Liver (tissue), 9 donors: ENCODE results near the gene MYH13. TPM values are rescaled to one million over a fixed set of nuclear protein-coding genes. Genes with fewer than 3 reads are reported as not detected.

Experiments used
- DNase-seq: peaks from one replicate; pipeline ENCODE4 v3.0.0-alpha.2; 2017; ENCODE audit warnings: low spot score
- H3K27ac ChIP-seq, 2 donors: one replicate each; pipeline ENCODE4 v1.7.0; 2013; ENCODE audit warnings: inconsistent platforms in 2 of 2, low read length in 2 of 2, control low read depth in 1 of 2, low read depth in 1 of 2, mild to moderate bottlenecking in 1 of 2
- H3K27me3 ChIP-seq, 4 donors: one replicate each; pipeline versions ENCODE4 v1.6.1 to v1.7.0; 2013; ENCODE audit warnings: low read length in 3 of 4, inconsistent platforms in 1 of 4, mild to moderate bottlenecking in 1 of 4, moderate library complexity in 1 of 4; ENCODE audit not compliant: control insufficient read depth in 4 of 4, insufficient read depth in 4 of 4
- H3K36me3 ChIP-seq, 4 donors: one replicate each; pipeline versions ENCODE4 v1.6.1 to v1.7.0; 2013; ENCODE audit warnings: low read length in 3 of 4, mild to moderate bottlenecking in 3 of 4, low read depth in 1 of 4, moderate library complexity in 1 of 4; ENCODE audit not compliant: control insufficient read depth in 4 of 4, insufficient read depth in 3 of 4
- H3K4me1 ChIP-seq, 4 donors: one replicate each; pipeline versions ENCODE4 v1.6.1 to v1.7.0; 2013; ENCODE audit warnings: low read length in 3 of 4, mild to moderate bottlenecking in 3 of 4, moderate library complexity in 1 of 4; ENCODE audit not compliant: control insufficient read depth in 4 of 4, insufficient read depth in 4 of 4
- H3K4me3 ChIP-seq, 3 donors: one replicate each; pipeline versions ENCODE4 v1.6.1 to v1.7.0; 2013; ENCODE audit warnings: low read length in 3 of 3, control low read depth in 1 of 3, low read depth in 1 of 3, mild to moderate bottlenecking in 1 of 3
- H3K9ac ChIP-seq, 2 donors: one replicate each; pipeline ENCODE4 v1.7.0; 2013; ENCODE audit warnings: low read length in 2 of 2, mild to moderate bottlenecking in 2 of 2, moderate library complexity in 2 of 2, control low read depth in 1 of 2, low read depth in 1 of 2
- H3K9me3 ChIP-seq, 4 donors: one replicate each; pipeline versions ENCODE4 v1.6.1 to v1.7.0; 2013; ENCODE audit warnings: low read length in 3 of 4; ENCODE audit not compliant: control insufficient read depth in 4 of 4
- EGR1 ChIP-seq, 2 donors: IDR thresholded peaks; 2 replicates each; pipeline ENCODE4 v1.6.1; 2016 to 2018; ENCODE audit warnings: antibody characterized with exemption in 2 of 2, low read depth in 2 of 2
- FOXA1 ChIP-seq: IDR thresholded peaks from 2 replicates; pipeline ENCODE4 v1.6.1; 2016; ENCODE audit warnings: antibody characterized with exemption
- FOXA2 ChIP-seq: IDR thresholded peaks from 2 replicates; pipeline ENCODE4 v1.6.1; 2016; ENCODE audit warnings: antibody characterized with exemption
- GABPA ChIP-seq, 2 donors: IDR thresholded peaks in 1 of 2; conservative IDR thresholded peaks in 1 of 2; 2 replicates each; pipeline ENCODE4 v1.6.1; 2016; ENCODE audit warnings: antibody characterized with exemption in 2 of 2, mild to moderate bottlenecking in 1 of 2, moderate library complexity in 1 of 2
- HNF4A ChIP-seq, 2 donors: conservative IDR thresholded peaks; 2 replicates each; pipeline ENCODE4 v1.6.1; 2016; ENCODE audit warnings: antibody characterized with exemption in 2 of 2, mild to moderate bottlenecking in 2 of 2
- HNF4G ChIP-seq: IDR thresholded peaks from 2 replicates; pipeline ENCODE4 v1.6.1; 2016; ENCODE audit warnings: antibody characterized with exemption
- JUND ChIP-seq, 2 donors: IDR thresholded peaks; 2 replicates each; pipeline ENCODE4 v1.6.1; 2016; ENCODE audit warnings: antibody characterized with exemption in 2 of 2
- NR2F2 ChIP-seq: IDR thresholded peaks from 2 replicates; pipeline ENCODE4 v1.6.1; 2016; ENCODE audit warnings: antibody characterized with exemption
- RAD21 ChIP-seq, 2 donors: IDR thresholded peaks; 2 replicates each; pipeline ENCODE4 v1.6.1; 2016; ENCODE audit warnings: antibody characterized with exemption in 2 of 2, mild to moderate bottlenecking in 2 of 2
- RXRA ChIP-seq, 2 donors: IDR thresholded peaks; 2 replicates each; pipeline ENCODE4 v1.6.1; 2017 to 2018; ENCODE audit warnings: antibody characterized with exemption in 2 of 2, mild to moderate bottlenecking in 1 of 2
- SP1 ChIP-seq: IDR thresholded peaks from 2 replicates; pipeline ENCODE4 v1.6.1; 2018; ENCODE audit warnings: antibody characterized with exemption, mild to moderate bottlenecking
- TAF1 ChIP-seq: conservative IDR thresholded peaks from 2 replicates; pipeline ENCODE4 v1.6.1; 2016; ENCODE audit warnings: antibody characterized with exemption, mild to moderate bottlenecking
- YY1 ChIP-seq: IDR thresholded peaks from 2 replicates; pipeline ENCODE4 v1.6.1; 2016; ENCODE audit warnings: antibody characterized with exemption, mild to moderate bottlenecking
- WGBS: extraction: QIAGEN DNeasy Blood & Tissue Kit; methylation state at CpG from one replicate; pipeline ENCODE4 v1.1.7; 2013; 5-methylcytosine and 5-hydroxymethylcytosine counted together
- polyA plus RNA-seq, 2 donors: library from polyadenylated mRNA; stranded (reverse) in 1 of 2; unstranded in 1 of 2; fragments of 200-250 nt in 1 of 2; fragments of >200 nt in 1 of 2; fragmentation: Nextera tagmentation in 1 of 2; extraction: Ambion mirVana in 1 of 2; gene quantifications; one replicate each; pipeline versions ENCODE4 v1.2.1 to v1.2.3, GENCODE V29; 2013 to 2015
- total RNA-seq, 2 donors: library from RNA; depleted of rRNA; stranded (reverse); fragments of >200 nt; gene quantifications; one replicate each; pipeline ENCODE4 v1.2.3, GENCODE V29; 2014
- TF ChIP-seq, protein P1 (sequence below): IDR thresholded peaks from 2 replicates; pipeline ENCODE4 v1.6.1; 2016; ENCODE audit warnings: antibody characterized with exemption, mild to moderate bottlenecking
- TF ChIP-seq, protein P2 (sequence below): IDR thresholded peaks from 2 replicates; pipeline ENCODE4 v1.6.1; 2016; ENCODE audit warnings: antibody characterized with exemption
- TF ChIP-seq, protein P3 (sequence below): IDR thresholded peaks from 2 replicates; pipeline ENCODE4 v1.6.1; 2016; ENCODE audit warnings: antibody characterized with exemption
- TF ChIP-seq, protein P4 (sequence below): IDR thresholded peaks from 2 replicates; pipeline ENCODE4 v1.6.1; 2016; ENCODE audit warnings: antibody characterized with exemption
- donor health status: healthy.
- donor health status: healthy.
- donor health status: healthy.
- donor health status: healthy.
- donor health status: healthy.

Gene MYH13
- total and polyA plus RNA-seq, 4 donors = not detected

DNA sequence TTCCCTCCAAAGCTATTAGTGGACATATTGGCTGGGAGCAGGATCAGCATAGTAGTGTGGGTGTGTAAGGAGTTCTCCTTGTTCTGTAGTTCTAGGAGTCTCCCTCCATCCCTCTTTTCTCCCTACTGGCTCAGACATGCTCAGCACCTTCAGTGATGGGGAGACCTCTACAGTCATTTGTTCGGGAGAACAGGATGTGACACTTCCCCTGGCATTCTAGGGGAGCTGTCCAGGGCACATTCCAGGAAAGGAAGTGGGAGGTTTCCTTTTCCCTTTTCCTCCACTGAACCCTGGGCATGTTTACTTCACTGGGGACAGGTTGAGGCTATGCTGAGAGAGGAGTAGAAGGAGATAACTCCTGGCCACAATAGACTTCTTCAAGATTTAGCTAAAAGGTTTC lies 86.5 kb downstream of the MYH13 start (continued):
- TF ChIP-seq EGR1 (IDR thresholded peaks at IDR 0.05; ENCODE audit: low read depth in 2 of 2) (no peak), FOXA1 (no peak), SP1 (no peak), HNF4A (conservative IDR thresholded peaks at IDR 0.05) (no peak), JUND (IDR thresholded peaks at IDR 0.05) (no peak), YY1 (no peak)
- TF ChIP-seq, protein P1, sequence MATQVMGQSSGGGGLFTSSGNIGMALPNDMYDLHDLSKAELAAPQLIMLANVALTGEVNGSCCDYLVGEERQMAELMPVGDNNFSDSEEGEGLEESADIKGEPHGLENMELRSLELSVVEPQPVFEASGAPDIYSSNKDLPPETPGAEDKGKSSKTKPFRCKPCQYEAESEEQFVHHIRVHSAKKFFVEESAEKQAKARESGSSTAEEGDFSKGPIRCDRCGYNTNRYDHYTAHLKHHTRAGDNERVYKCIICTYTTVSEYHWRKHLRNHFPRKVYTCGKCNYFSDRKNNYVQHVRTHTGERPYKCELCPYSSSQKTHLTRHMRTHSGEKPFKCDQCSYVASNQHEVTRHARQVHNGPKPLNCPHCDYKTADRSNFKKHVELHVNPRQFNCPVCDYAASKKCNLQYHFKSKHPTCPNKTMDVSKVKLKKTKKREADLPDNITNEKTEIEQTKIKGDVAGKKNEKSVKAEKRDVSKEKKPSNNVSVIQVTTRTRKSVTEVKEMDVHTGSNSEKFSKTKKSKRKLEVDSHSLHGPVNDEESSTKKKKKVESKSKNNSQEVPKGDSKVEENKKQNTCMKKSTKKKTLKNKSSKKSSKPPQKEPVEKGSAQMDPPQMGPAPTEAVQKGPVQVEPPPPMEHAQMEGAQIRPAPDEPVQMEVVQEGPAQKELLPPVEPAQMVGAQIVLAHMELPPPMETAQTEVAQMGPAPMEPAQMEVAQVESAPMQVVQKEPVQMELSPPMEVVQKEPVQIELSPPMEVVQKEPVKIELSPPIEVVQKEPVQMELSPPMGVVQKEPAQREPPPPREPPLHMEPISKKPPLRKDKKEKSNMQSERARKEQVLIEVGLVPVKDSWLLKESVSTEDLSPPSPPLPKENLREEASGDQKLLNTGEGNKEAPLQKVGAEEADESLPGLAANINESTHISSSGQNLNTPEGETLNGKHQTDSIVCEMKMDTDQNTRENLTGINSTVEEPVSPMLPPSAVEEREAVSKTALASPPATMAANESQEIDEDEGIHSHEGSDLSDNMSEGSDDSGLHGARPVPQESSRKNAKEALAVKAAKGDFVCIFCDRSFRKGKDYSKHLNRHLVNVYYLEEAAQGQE = no peak

DNA sequence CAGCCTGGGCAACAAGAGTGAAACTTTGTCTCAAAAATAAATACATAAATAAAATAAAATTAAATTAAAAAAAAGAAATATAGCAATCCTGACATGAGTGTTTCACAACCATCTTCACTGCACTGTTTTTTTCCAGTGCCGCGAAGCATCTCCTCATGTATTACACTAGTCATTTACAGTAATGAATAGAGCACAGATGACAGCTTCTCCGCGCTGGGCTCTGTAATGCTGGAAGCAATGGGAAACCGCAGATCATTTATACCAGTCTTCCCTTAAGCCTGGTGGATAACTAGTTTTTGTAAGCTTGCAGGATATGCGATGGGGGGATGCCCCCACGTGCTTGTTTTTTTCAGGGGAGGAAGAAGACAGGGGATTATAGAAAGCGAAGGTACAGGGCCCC lies 86.9 kb downstream of the MYH13 start:
- no peak overlapping the region for H3K4me3 ChIP-seq
- 73% methylated on average over 8 of the region's 8 CpGs for WGBS

DNA sequence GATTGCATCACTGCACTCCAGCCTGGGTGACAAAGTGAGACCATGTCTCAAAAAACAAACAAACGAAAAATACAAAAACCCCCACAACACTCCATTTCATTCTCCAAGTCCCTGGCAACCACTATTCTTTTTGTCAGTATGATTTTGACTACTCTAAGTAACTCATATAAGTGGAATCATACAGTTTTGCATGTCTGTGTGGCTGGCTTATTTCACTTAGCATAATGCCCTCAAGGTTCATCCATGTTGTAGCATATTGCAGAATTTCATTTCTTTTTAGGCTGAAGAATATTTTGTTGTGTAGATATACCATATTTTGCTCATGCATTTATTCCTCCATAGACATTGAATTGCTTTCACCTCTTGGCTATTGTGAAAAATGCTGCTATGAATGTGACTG lies 92.7 kb downstream of the MYH13 start:
- Histone ChIP-seq H3K36me3 (no peaks in the 10 kb centered on the region), H3K9me3 (no peaks in the 10 kb centered on the region), H3K27me3 (peaks cover 0 to 3% (median 0%) of the 10 kb centered on the region in 4 donors), H3K9ac (no peak overlapping the region), H3K4me3 (no peak overlapping the region), H3K27ac (no peak overlapping the region), H3K4me1 (no peaks in the 10 kb centered on the region)
- TF ChIP-seq YY1 = no peak
- TF ChIP-seq EGR1 (IDR thresholded peaks at IDR 0.05; ENCODE audit: low read depth in 2 of 2) = no peak
- no peak for TF ChIP-seq NR2F2
- TF ChIP-seq, protein P2, sequence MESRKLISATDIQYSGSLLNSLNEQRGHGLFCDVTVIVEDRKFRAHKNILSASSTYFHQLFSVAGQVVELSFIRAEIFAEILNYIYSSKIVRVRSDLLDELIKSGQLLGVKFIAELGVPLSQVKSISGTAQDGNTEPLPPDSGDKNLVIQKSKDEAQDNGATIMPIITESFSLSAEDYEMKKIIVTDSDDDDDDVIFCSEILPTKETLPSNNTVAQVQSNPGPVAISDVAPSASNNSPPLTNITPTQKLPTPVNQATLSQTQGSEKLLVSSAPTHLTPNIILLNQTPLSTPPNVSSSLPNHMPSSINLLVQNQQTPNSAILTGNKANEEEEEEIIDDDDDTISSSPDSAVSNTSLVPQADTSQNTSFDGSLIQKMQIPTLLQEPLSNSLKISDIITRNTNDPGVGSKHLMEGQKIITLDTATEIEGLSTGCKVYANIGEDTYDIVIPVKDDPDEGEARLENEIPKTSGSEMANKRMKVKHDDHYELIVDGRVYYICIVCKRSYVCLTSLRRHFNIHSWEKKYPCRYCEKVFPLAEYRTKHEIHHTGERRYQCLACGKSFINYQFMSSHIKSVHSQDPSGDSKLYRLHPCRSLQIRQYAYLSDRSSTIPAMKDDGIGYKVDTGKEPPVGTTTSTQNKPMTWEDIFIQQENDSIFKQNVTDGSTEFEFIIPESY = no peak
- TF ChIP-seq, protein P3, sequence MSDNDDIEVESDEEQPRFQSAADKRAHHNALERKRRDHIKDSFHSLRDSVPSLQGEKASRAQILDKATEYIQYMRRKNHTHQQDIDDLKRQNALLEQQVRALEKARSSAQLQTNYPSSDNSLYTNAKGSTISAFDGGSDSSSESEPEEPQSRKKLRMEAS = no peak
- TF ChIP-seq GABPA (IDR thresholded peaks at IDR 0.05 in 1 of 2, conservative IDR thresholded peaks at IDR 0.05 in 1 of 2) = no peak
- TF ChIP-seq HNF4G = no peak
- TF ChIP-seq, protein P4, sequence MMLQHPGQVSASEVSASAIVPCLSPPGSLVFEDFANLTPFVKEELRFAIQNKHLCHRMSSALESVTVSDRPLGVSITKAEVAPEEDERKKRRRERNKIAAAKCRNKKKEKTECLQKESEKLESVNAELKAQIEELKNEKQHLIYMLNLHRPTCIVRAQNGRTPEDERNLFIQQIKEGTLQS = no peak
- TF ChIP-seq FOXA2 = no peak
- WGBS = 39% methylated on average over 1 of the region's 1 CpG
- no peak for DNase-seq

More for the DNA sequence above, 86.9 kb downstream of the MYH13 start:
- Histone ChIP-seq H3K4me1 (no peaks in the 10 kb centered on the region), H3K9ac (no peak overlapping the region), H3K27ac (no peak overlapping the region), H3K9me3 (no peaks in the 10 kb centered on the region), H3K36me3 (no peaks in the 10 kb centered on the region), H3K27me3 (peaks cover 0 to 8% (median 4%) of the 10 kb centered on the region in 4 donors)
- no peak for TF ChIP-seq RXRA (IDR thresholded peaks at IDR 0.05)
- TF ChIP-seq FOXA2 = no peak
- no peak for TF ChIP-seq SP1
- TF ChIP-seq TAF1 = no peak
- TF ChIP-seq, protein P1 = no peak
- TF ChIP-seq RAD21 (IDR thresholded peaks at IDR 0.05) = no peak
- TF ChIP-seq NR2F2 = no peak
- no peak for TF ChIP-seq EGR1 (IDR thresholded peaks at IDR 0.05; ENCODE audit: low read depth in 2 of 2)
- DNase-seq = no peak
